Measurements from ENCODE around the gene SIPA1L3.

The SIPA1L3 gene

GRCh38 chr19:37909661-37910199 lies 2.7 kb downstream of the SIPA1L3 start:
- no peak for TF ChIP-seq EP300 (IDR thresholded peaks at IDR 0.05; ENCODE audit: borderline replicate concordance)

GRCh38 chr19:37914908-37915307 lies 7.9 kb downstream of the SIPA1L3 start:
- no peak for TF ChIP-seq REST (IDR thresholded peaks at IDR 0.05; ENCODE audit: low read depth)
- TF ChIP-seq CEBPB (IDR thresholded peaks at IDR 0.05): no peak
- TF ChIP-seq ZBTB7A (IDR thresholded peaks at IDR 0.05; ENCODE audit: low read depth): no peak
- TF ChIP-seq RAD21 (IDR thresholded peaks at IDR 0.05; ENCODE audit: low read depth): no peak
- no peak for TF ChIP-seq MAX (IDR thresholded peaks at IDR 0.05)
- no peak for TF ChIP-seq TAF1 (IDR thresholded peaks at IDR 0.05; ENCODE audit: low read depth)

DNA sequence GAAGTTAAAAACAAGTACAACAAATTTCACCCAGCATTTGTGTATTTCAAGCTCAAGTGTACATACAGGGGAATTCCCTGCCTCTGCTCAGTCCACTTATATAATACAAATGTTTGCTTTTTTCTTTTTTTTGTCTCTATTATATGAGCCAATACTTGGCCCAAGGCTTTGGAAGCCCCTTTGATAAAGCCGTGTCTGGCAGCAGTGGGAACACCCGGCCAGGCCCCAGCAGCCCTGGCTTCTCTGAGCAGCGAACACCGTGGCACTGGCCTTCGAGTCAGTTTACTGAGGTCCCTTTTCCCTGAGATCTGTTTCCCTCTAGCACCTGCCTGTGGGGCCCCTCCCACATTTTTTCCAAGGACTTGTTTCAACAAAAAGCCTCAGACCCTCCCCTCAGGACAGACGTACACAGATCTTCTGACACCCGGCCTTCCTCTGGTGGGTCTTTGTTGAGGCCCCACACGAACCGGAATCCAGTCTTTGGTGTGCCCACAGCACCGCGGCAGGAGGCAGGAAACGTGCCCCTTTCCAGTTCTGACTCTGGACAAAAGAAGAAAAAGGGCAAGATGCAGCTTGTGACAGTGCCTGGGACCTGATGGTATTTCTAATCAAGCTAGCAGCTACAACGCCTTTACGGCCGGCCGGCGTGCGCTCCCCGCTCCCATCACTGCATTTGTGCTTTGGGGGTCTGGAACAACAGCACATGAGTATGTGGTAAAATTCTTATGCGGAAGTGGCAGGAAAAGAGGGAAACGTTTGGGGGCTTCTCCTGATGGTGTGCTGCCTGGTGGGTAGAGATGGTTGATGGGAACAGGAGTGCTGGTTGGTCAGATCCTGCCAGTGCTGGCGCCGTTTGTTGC lies 13.8 kb downstream of the SIPA1L3 start:
- TF ChIP-seq TCF12 (IDR thresholded peaks at IDR 0.05; ENCODE audit: low read depth) (no peak), MAX (IDR thresholded peaks at IDR 0.05) (no peak)

- TF ChIP-seq, protein P1, sequence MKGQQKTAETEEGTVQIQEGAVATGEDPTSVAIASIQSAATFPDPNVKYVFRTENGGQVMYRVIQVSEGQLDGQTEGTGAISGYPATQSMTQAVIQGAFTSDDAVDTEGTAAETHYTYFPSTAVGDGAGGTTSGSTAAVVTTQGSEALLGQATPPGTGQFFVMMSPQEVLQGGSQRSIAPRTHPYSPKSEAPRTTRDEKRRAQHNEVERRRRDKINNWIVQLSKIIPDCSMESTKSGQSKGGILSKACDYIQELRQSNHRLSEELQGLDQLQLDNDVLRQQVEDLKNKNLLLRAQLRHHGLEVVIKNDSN (IDR thresholded peaks at IDR 0.05): no peak
- TF ChIP-seq REST (IDR thresholded peaks at IDR 0.05; ENCODE audit: low read depth) (no peak), TAF1 (IDR thresholded peaks at IDR 0.05; ENCODE audit: low read depth) (no peak), CEBPB (IDR thresholded peaks at IDR 0.05) (no peak), MAX (IDR thresholded peaks at IDR 0.05) (no peak), RAD21 (IDR thresholded peaks at IDR 0.05; ENCODE audit: low read depth) (no peak), TCF12 (IDR thresholded peaks at IDR 0.05; ENCODE audit: low read depth) (no peak), YY1 (IDR thresholded peaks at IDR 0.05; ENCODE audit: low read depth) (no peak), TEAD4 (IDR thresholded peaks at IDR 0.05) (no peak), NFIC (IDR thresholded peaks at IDR 0.05) (no peak), FOXM1 (IDR thresholded peaks at IDR 0.05; ENCODE audit: borderline replicate concordance, low read depth) (no peak), EGR1 (IDR thresholded peaks at IDR 0.05) (no peak), CREB1 (IDR thresholded peaks at IDR 0.05; ENCODE audit: low read depth) (no peak), EP300 (IDR thresholded peaks at IDR 0.05; ENCODE audit: borderline replicate concordance) (no peak), ZBTB7A (IDR thresholded peaks at IDR 0.05; ENCODE audit: low read depth) (no peak)
Observed at GRCh38 chr19:37925212-37925611, 18.2 kb downstream of the SIPA1L3 start.

- TF ChIP-seq ZBTB7A (IDR thresholded peaks at IDR 0.05; ENCODE audit: low read depth): no peak
- no peak for TF ChIP-seq CEBPB (IDR thresholded peaks at IDR 0.05)
- no peak for TF ChIP-seq TAF1 (IDR thresholded peaks at IDR 0.05; ENCODE audit: low read depth)
- TF ChIP-seq RAD21 (IDR thresholded peaks at IDR 0.05; ENCODE audit: low read depth): no peak
- no peak for TF ChIP-seq FOXM1 (IDR thresholded peaks at IDR 0.05; ENCODE audit: borderline replicate concordance, low read depth)
- TF ChIP-seq REST (IDR thresholded peaks at IDR 0.05; ENCODE audit: low read depth): no peak
- no peak for TF ChIP-seq NFIC (IDR thresholded peaks at IDR 0.05)
- no peak for TF ChIP-seq EP300 (IDR thresholded peaks at IDR 0.05; ENCODE audit: borderline replicate concordance)
- TF ChIP-seq, protein P1 (IDR thresholded peaks at IDR 0.05): no peak
- TF ChIP-seq TCF12 (IDR thresholded peaks at IDR 0.05; ENCODE audit: low read depth): no peak
- TF ChIP-seq YY1 (IDR thresholded peaks at IDR 0.05; ENCODE audit: low read depth): no peak
- TF ChIP-seq MAX (IDR thresholded peaks at IDR 0.05): no peak
Observed at GRCh38 chr19:37926255-37926654, 19.2 kb downstream of the SIPA1L3 start.

All from Ishikawa (cell line).